Effector memory CD4-positive, alpha-beta T cell (primary cell): ENCODE data around the gene GNG12.
"Not testable (repeated sequence)": the region's sequence is repeated elsewhere in the genome, so short reads cannot be mapped to it uniquely, and the experiment has no call there.

Experiments used
- DNase-seq, 3 donors: peaks; one replicate each; pipeline ENCODE4 v3.0.0-alpha.2; 2020
- H3K27ac ChIP-seq: 2 replicates; pipeline ENCODE4 v1.7.0; 2013; ENCODE audit warnings: mild to moderate bottlenecking, low read length, moderate library complexity; ENCODE audit not compliant: insufficient read depth, poor library complexity, severe bottlenecking
- H3K27me3 ChIP-seq: replicated peaks from 2 replicates; pipeline ENCODE4 v1.7.0; 2013; ENCODE audit warnings: mild to moderate bottlenecking, low read length; ENCODE audit not compliant: insufficient read depth, control insufficient read depth, poor library complexity, severe bottlenecking
- H3K36me3 ChIP-seq: 2 replicates; pipeline ENCODE4 v1.7.0; 2013; ENCODE audit warnings: mild to moderate bottlenecking, low read length, moderate library complexity; ENCODE audit not compliant: control insufficient read depth, insufficient read depth
- H3K4me1 ChIP-seq: 2 replicates; pipeline ENCODE4 v1.7.0; 2013; ENCODE audit warnings: low read length, mild to moderate bottlenecking; ENCODE audit not compliant: control insufficient read depth, insufficient read depth, poor library complexity, severe bottlenecking
- H3K4me3 ChIP-seq: 2 replicates; pipeline ENCODE4 v1.7.0; 2013; ENCODE audit warnings: low read length, low read depth, mild to moderate bottlenecking; ENCODE audit not compliant: insufficient read depth, poor library complexity, severe bottlenecking
- H3K9me3 ChIP-seq: 2 replicates; pipeline ENCODE4 v1.7.0; 2013; ENCODE audit warnings: mild to moderate bottlenecking, low read length, moderate library complexity; ENCODE audit not compliant: control insufficient read depth

The GNG12 gene

GRCh38 chr1:67668660-67669059 lies 164.6 kb downstream of the GNG12 start:
- Histone ChIP-seq H3K27me3 (no peaks in the 10 kb centered on the region), H3K9me3 (no peaks in the 10 kb centered on the region), H3K27ac (no peak overlapping the region), H3K36me3 (no peaks in the 10 kb centered on the region), H3K4me3 (no peak overlapping the region), H3K4me1 (no peaks in the 10 kb centered on the region)
- DNase-seq, result no peak

GRCh38 chr1:67666636-67667035 lies 166.6 kb downstream of the GNG12 start:
- Histone ChIP-seq H3K4me1 (no peaks in the 10 kb centered on the region), H3K4me3 (no peak overlapping the region), H3K36me3 (no peaks in the 10 kb centered on the region), H3K9me3 (no peaks in the 10 kb centered on the region), H3K27ac (no peak overlapping the region), H3K27me3 (no peaks in the 10 kb centered on the region)
- no peak for DNase-seq

GRCh38 chr1:67665307-67665706 lies 168.0 kb downstream of the GNG12 start:
- H3K4me1 ChIP-seq, H3K4me3 ChIP-seq, H3K9me3 ChIP-seq, H3K27ac ChIP-seq, H3K27me3 ChIP-seq, H3K36me3 ChIP-seq, DNase-seq: not testable (repeated sequence)

GRCh38 chr1:67664048-67664447 lies 169.2 kb downstream of the GNG12 start:
- no peaks in the 10 kb centered on the region for H3K36me3 ChIP-seq
- H3K4me3 ChIP-seq, result no peak overlapping the region
- no peaks in the 10 kb centered on the region for H3K27me3 ChIP-seq
- H3K4me1 ChIP-seq, result no peaks in the 10 kb centered on the region
- no peak for DNase-seq
- no peak overlapping the region for H3K27ac ChIP-seq
- H3K9me3 ChIP-seq, result no peaks in the 10 kb centered on the region

- H3K4me1 ChIP-seq, result no peaks in the 10 kb centered on the region
- H3K36me3 ChIP-seq, result no peaks in the 10 kb centered on the region
- H3K27ac ChIP-seq, result no peak overlapping the region
- no peaks in the 10 kb centered on the region for H3K27me3 ChIP-seq
- no peak for DNase-seq
- no peak overlapping the region for H3K4me3 ChIP-seq
- no peaks in the 10 kb centered on the region for H3K9me3 ChIP-seq
Observed at GRCh38 chr1:67662884-67663283, 170.4 kb downstream of the GNG12 start.

GRCh38 chr1:67659229-67659628 lies 174.0 kb downstream of the GNG12 start:
- Histone ChIP-seq H3K36me3 (no peaks in the 10 kb centered on the region), H3K27me3 (no peaks in the 10 kb centered on the region), H3K9me3 (no peaks in the 10 kb centered on the region), H3K4me3 (no peak overlapping the region), H3K27ac (no peak overlapping the region), H3K4me1 (no peaks in the 10 kb centered on the region)
- no peak for DNase-seq

- not testable (repeated sequence) for H3K4me1 ChIP-seq, H3K27me3 ChIP-seq, DNase-seq, H3K9me3 ChIP-seq, H3K27ac ChIP-seq, H3K4me3 ChIP-seq, H3K36me3 ChIP-seq
Observed at GRCh38 chr1:67657152-67657551, 176.1 kb downstream of the GNG12 start.

- no peak for DNase-seq
- Histone ChIP-seq H3K27ac (no peak overlapping the region), H3K27me3 (no peaks in the 10 kb centered on the region), H3K4me1 (no peaks in the 10 kb centered on the region), H3K36me3 (no peaks in the 10 kb centered on the region), H3K4me3 (no peak overlapping the region), H3K9me3 (no peaks in the 10 kb centered on the region)
Observed at GRCh38 chr1:67655581-67655980, 177.7 kb downstream of the GNG12 start.

GRCh38 chr1:67653304-67653703 lies 180.0 kb downstream of the GNG12 start:
- no peaks in the 10 kb centered on the region for H3K9me3 ChIP-seq
- H3K36me3 ChIP-seq, result no peaks in the 10 kb centered on the region
- no peak overlapping the region for H3K27ac ChIP-seq
- no peak overlapping the region for H3K4me3 ChIP-seq
- DNase-seq, result no peak
- no peaks in the 10 kb centered on the region for H3K4me1 ChIP-seq
- no peaks in the 10 kb centered on the region for H3K27me3 ChIP-seq

GRCh38 chr1:67652800-67653199 lies 180.5 kb downstream of the GNG12 start:
- DNase-seq, result no peak
- H3K27ac ChIP-seq, result no peak overlapping the region

More at GRCh38 chr1:67652800-67653199, 180.5 kb downstream of the GNG12 start:
- no peaks in the 10 kb centered on the region for H3K4me1 ChIP-seq
- no peaks in the 10 kb centered on the region for H3K36me3 ChIP-seq
- no peak overlapping the region for H3K4me3 ChIP-seq
- H3K27me3 ChIP-seq, result no peaks in the 10 kb centered on the region
- H3K9me3 ChIP-seq, result no peaks in the 10 kb centered on the region
